Tibial nerve (tissue), 4 donors: ENCODE measurements around the gene ASF1A.

Experiments used
- EP300 ChIP-seq, 2 donors: sonication (generic); formaldehyde crosslinking; IDR thresholded peaks; one replicate each; pipeline ENCODE4 v1.6.1; 2017; ENCODE audit warnings: antibody characterized with exemption in 2 of 2, mild to moderate bottlenecking in 1 of 2
- POLR2A ChIP-seq, 2 donors: fragments of 450-650 bp; IDR thresholded peaks; one replicate each; pipeline ENCODE4 v1.6.1; 2017; ENCODE audit warnings: antibody characterized with exemption in 2 of 2, mild to moderate bottlenecking in 2 of 2, moderate library complexity in 2 of 2
- TF ChIP-seq, protein P1 (sequence below), 5 experiments: fragments of 200-600 bp in 3 of 5; fragments of 450-650 bp in 2 of 5; sonication (generic) in 3 of 5; IDR thresholded peaks; one replicate each; pipeline ENCODE4 v1.5.1; 2016 to 2019; ENCODE audit warnings: antibody characterized with exemption in 5 of 5, mild to moderate bottlenecking in 3 of 5, moderate library complexity in 2 of 5

DNA sequence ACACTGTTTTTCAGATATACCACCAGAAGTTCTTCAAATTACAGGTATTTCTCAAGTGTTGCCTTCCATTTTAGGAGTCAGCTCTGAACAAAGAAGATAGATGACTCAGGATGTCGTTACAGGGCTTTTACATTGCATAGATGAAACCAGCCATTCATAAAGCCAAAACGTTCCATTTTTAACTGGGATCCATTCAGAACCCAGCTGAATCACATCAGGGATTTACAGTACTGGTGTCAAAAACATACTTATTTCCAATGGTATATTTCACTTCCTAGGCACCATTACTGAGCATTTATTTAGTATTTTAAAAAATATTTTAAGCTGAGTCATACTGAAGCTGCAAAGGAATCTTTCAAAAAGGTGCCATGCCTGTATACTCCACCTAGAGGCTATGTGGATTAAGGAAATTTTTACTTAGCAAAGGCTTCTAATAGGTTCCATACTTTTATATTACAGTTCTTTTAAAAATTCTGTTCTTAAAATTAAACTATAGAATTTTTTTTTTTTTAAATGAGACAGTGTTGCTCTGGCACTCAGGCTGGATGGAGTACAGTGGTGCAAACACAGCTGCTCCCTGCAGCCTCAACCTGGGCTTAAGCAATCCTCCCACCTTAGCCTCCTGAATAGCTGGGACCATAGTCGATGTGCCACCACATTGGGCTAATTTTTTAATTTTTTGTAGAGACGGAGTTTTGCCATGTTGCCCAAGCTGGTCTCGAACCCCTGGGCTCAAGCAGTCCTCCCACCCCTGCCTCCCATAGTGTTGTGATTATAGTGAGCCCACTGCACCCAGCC, 2.6 kb downstream of the ASF1A start:
- TF ChIP-seq POLR2A (IDR thresholded peaks at IDR 0.05) (no peak), EP300 (IDR thresholded peaks at IDR 0.05) (no peak)
- TF ChIP-seq, protein P1, sequence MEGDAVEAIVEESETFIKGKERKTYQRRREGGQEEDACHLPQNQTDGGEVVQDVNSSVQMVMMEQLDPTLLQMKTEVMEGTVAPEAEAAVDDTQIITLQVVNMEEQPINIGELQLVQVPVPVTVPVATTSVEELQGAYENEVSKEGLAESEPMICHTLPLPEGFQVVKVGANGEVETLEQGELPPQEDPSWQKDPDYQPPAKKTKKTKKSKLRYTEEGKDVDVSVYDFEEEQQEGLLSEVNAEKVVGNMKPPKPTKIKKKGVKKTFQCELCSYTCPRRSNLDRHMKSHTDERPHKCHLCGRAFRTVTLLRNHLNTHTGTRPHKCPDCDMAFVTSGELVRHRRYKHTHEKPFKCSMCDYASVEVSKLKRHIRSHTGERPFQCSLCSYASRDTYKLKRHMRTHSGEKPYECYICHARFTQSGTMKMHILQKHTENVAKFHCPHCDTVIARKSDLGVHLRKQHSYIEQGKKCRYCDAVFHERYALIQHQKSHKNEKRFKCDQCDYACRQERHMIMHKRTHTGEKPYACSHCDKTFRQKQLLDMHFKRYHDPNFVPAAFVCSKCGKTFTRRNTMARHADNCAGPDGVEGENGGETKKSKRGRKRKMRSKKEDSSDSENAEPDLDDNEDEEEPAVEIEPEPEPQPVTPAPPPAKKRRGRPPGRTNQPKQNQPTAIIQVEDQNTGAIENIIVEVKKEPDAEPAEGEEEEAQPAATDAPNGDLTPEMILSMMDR (IDR thresholded peaks at IDR 0.05), result peak in 1 of 5 experiments; percentile 20
